Body of pancreas (tissue), 4 donors: Measurements from ENCODE around the gene CPSF3. TPM values are rescaled to one million over a fixed set of nuclear protein-coding genes. Genes with fewer than 3 reads are reported as not detected.
A peak's percentile ranks its signal among the peaks of the same experiment; 100 is the strongest.

ENCODE experiments used
- ATAC-seq: fragments of 150-250 bp; one replicate; pipeline ENCODE4 v1.9.1; 2016
- DNase-seq, 4 donors: peaks; one replicate each; pipeline ENCODE4 v3.0.0-alpha.2; 2019
- H3K27ac ChIP-seq, 4 donors: fragments of 200-600 bp; sonication (generic); 1 replicate in 3 of 4; 2 replicates in 1 of 4; pipeline versions ENCODE4 v1.5.1 to v1.6.1; 2016 to 2019; ENCODE audit warnings: mild to moderate bottlenecking in 1 of 4, mixed read lengths in 1 of 4, moderate library complexity in 1 of 4
- H3K27me3 ChIP-seq, 2 donors: fragments of 200-600 bp; sonication (generic); one replicate each; pipeline ENCODE4 v1.6.0; 2016; ENCODE audit warnings: mild to moderate bottlenecking in 1 of 2
- H3K36me3 ChIP-seq, 2 donors: fragments of 200-600 bp; sonication (generic); replicated peaks in 1 of 2; 2 replicates each; pipeline ENCODE4 v1.5.1; 2016; ENCODE audit warnings: low read depth in 2 of 2; ENCODE audit not compliant: insufficient read depth in 1 of 2
- H3K4me1 ChIP-seq: fragments of 200-600 bp; sonication (generic); one replicate; pipeline ENCODE4 v1.6.0; 2016
- H3K4me3 ChIP-seq, 2 donors: fragments of 200-600 bp; sonication (generic); 1 replicate in 1 of 2; 2 replicates in 1 of 2; pipeline ENCODE4 v1.5.1; 2016 to 2019
- H3K9me3 ChIP-seq, 3 donors: fragments of 200-600 bp; sonication (generic); 1 replicate in 2 of 3; 2 replicates in 1 of 3; pipeline ENCODE4 v1.5.1; 2016
- POLR2A ChIP-seq, 3 donors: fragments of 450-650 bp; IDR thresholded peaks; one replicate each; pipeline ENCODE4 v1.6.1; 2016; ENCODE audit warnings: antibody characterized with exemption in 3 of 3, mild to moderate bottlenecking in 2 of 3
- WGBS, 2 donors: methylation state at CpG; one replicate each; pipeline ENCODE4 v1.1.5; 2017; 5-methylcytosine and 5-hydroxymethylcytosine counted together
- intact Hi-C: fragments of 100-400 bp; cut with DNase I; formaldehyde crosslinking; loops from one replicate; pipeline ENCODE4 v1.15.1; 2023
- total RNA-seq, 2 donors: library from RNA; depleted of rRNA; stranded (reverse); fragments of >200 nt; gene quantifications; one replicate each; pipeline ENCODE4 v1.1.0, GENCODE V29; 2016
- TF ChIP-seq, protein P1 (sequence below), 7 experiments: fragments of 450-650 bp in 4 of 7; fragments of 200-600 bp in 3 of 7; sonication (generic) in 3 of 7; IDR thresholded peaks; one replicate each; pipeline ENCODE4 v1.5.1; 2016 to 2019; ENCODE audit warnings: antibody characterized with exemption in 7 of 7

The CPSF3 gene
- 10 to 100 TPM; 11.2 to 84.0 TPM for total RNA-seq

DNA sequence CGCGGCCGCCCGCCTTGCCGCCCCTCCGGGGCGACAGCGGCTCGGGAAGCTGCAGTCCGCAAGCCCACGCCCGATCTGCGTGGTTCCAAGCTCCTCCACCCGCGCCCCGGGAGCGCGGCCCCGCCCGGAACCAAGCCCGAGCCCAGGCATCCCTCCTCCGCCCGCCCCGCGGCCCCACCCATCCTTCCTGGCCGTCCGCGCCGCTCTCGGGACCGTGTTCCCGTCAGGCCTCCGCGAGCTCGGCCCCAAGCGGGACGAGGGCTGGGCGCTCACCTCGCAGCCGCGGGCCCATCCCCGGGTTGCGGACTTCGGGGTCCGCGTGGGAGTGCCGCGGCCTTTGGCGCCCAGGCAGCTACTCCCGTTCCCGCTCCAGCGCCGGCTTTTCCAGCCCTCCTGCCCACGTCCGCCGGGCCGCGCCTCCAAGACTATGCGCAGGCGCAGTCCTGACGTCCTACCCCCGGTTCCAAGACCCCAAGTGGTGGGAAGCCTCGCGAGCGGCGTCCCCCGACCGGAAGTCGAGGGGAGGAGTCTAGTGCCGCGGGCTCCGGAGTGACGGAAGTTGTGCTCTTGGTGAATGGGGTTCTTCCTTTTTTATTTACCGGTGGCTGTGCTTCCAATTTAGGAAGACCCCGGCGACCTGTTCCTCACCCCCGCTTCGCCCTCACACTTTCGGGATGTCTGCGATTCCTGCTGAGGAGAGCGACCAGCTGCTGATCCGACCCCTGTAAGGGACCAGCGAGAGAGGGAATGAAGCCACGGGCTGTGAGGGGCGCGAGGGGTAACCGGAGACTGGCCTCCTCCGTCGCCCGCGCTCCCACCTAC is at the start of gene CPSF3, which contains the start of gene ITGB1BP1:
Gene CPSF3 (plus strand): TSS at position 555 of the 822 bp plus-strand sequence. CDS start 120 bp downstream, at position 675.
Gene ITGB1BP1 (minus strand): TSS at position 429 of the 822 bp plus-strand sequence. CDS start 4,831 bp downstream, outside the sequence.
- peak within 1 kb of the TSS; percentile 68 to 87 (median 82) for H3K27ac ChIP-seq
- no peaks in the 10 kb centered on the region for H3K27me3 ChIP-seq
- no peaks in the 10 kb centered on the region for H3K9me3 ChIP-seq
- peak; percentile 97 to 98 (median 97) for DNase-seq
- TF ChIP-seq, protein P1, sequence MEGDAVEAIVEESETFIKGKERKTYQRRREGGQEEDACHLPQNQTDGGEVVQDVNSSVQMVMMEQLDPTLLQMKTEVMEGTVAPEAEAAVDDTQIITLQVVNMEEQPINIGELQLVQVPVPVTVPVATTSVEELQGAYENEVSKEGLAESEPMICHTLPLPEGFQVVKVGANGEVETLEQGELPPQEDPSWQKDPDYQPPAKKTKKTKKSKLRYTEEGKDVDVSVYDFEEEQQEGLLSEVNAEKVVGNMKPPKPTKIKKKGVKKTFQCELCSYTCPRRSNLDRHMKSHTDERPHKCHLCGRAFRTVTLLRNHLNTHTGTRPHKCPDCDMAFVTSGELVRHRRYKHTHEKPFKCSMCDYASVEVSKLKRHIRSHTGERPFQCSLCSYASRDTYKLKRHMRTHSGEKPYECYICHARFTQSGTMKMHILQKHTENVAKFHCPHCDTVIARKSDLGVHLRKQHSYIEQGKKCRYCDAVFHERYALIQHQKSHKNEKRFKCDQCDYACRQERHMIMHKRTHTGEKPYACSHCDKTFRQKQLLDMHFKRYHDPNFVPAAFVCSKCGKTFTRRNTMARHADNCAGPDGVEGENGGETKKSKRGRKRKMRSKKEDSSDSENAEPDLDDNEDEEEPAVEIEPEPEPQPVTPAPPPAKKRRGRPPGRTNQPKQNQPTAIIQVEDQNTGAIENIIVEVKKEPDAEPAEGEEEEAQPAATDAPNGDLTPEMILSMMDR (IDR thresholded peaks at IDR 0.05) = peak in 3 of 7 experiments; percentile 20 to 32 (median 30)
- TF ChIP-seq POLR2A (IDR thresholded peaks at IDR 0.05) = peak in 2 of 3 donors; percentile 55 to 58
- H3K4me3 ChIP-seq = peak within 1 kb of the TSS; percentile 85 to 93
- intact Hi-C loops = loop anchor here (5.0 kb wide), 1 partner anchor 281 kb away; no protein-coding TSS in a partner anchor
- H3K4me1 ChIP-seq = peaks cover 19% of the 10 kb centered on the region
- 1% methylated on average over 39 to 91 of the region's 91 CpGs for WGBS, 2 donors
- H3K36me3 ChIP-seq = no peaks in the 10 kb centered on the region
- ATAC-seq = peak; percentile 97

DNA sequence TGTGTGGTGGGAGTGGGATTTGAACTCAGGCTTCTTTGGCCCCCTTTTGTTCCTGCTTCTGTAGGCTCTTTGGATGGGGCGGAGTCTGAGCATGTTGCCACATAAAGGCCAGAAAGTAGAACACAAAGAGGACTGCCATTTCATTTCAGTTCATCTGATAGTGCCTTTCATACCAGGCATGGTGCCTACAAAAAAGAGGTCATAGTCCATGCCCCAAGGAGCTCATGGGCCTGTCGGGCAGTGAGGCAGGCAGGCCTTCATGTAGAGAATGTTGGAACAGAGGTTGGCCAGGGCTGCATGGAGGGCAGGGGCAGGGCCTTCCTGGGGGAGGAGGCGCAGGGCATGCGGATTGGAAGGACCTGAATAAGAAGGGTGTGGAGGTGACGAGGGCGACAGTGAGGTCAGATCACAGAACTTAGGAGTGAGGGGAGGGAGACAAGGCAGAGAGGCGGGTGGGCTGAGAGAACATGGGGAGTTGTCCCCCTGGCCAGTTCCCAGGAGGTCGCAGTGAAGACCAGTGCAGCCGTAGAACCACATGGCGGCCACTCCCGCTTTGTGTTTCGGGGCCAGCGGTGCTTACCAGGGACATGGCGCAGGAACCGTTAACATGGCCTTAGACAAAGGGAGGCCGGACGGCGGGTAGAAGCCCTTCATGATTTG is 49.3 kb upstream of the CPSF3 start:
- Histone ChIP-seq H3K27me3 (no peaks in the 10 kb centered on the region), H3K4me1 (no peaks in the 10 kb centered on the region), H3K4me3 (no peak overlapping the region), H3K36me3 (peaks cover 0 to 2% of the 10 kb centered on the region in 2 donors), H3K27ac (no peak overlapping the region), H3K9me3 (no peaks in the 10 kb centered on the region)
- DNase-seq (no peak), ATAC-seq (no peak)
- TF ChIP-seq, protein P1 (IDR thresholded peaks at IDR 0.05) = no peak
- WGBS, 2 donors = 91 to 95% methylated on average over 18 of the region's 18 CpGs
- intact Hi-C loops = no loop called here

DNA sequence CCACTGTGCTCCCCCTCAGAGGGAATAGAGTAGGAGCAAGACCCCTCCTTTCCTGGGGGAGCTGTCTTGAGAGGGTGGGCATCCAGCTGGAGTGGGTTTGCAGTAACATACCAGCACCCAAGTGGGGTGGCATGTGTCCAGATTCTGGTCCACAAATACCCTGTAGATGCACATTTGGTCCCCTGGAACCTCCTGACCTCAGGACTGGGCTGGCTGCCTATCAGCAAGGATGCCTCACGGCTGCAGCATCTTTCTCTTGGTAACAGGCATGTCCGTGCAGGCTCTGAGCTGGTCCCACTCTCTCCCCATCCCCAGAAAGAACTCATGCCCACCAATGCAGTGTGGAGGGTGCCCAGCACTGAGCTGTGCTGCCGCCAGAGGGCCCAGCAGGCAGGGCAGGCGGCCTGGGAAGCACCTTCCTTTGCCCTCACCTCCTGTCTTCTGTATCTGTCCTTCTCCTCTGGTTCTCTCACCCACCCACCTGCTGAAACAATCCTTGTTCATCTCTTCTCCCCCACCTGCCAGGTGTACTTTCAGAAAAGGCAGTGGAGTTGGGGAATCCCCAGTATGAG is 47.5 kb upstream of the CPSF3 start:
- H3K27ac ChIP-seq = no peak overlapping the region
- H3K27me3 ChIP-seq = no peaks in the 10 kb centered on the region
- no peak for ATAC-seq
- no peaks in the 10 kb centered on the region for H3K4me1 ChIP-seq
- intact Hi-C loops = no loop called here
- DNase-seq = no peak
- no peak overlapping the region for H3K4me3 ChIP-seq
- 60 to 100% methylated on average over 1 to 4 of the region's 4 CpGs for WGBS, 2 donors
- H3K36me3 ChIP-seq = peaks cover 0 to 2% of the 10 kb centered on the region in 2 donors
- TF ChIP-seq, protein P1 (IDR thresholded peaks at IDR 0.05) = no peak
- no peak for TF ChIP-seq POLR2A (IDR thresholded peaks at IDR 0.05)
- H3K9me3 ChIP-seq = no peaks in the 10 kb centered on the region

DNA sequence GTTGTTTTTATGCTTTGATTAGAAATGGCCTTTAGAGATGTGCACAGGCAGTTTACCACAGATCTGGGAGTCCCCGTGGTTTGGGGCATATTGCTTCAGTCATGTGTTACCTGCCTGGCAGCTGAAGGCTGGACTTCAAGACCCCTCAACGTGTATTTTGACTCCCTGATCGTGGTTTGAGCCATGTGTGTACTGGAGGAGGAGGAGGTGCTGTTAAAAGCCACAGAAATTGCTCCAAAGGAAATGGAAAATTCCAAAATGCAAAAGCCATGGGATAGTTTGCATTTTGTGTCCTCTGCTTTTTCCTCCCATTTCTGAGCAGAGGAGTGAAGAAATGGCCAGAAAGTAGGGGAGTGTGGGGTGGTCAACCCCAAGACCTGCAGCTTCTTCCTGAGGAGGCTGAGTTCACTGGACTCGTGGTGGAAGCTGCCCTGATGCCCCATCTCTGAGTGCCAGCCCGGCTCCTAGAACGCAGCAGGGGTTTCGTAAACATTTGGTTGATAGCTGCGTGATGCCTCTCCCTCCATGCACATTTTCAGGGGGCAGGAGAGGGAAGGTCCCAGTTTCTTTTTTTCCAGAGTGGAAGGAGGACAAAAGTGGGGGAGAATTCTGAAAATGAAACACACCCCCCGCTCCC is 45.9 kb upstream of the CPSF3 start:
- no peaks in the 10 kb centered on the region for H3K4me1 ChIP-seq
- H3K27me3 ChIP-seq = no peaks in the 10 kb centered on the region
- H3K27ac ChIP-seq = peak overlapping the region in 1 of 4 donors; percentile 29
- no peaks in the 10 kb centered on the region for H3K9me3 ChIP-seq
- ATAC-seq (no peak), DNase-seq (no peak)
- H3K4me3 ChIP-seq = no peak overlapping the region
- H3K36me3 ChIP-seq = peaks cover 0 to 4% of the 10 kb centered on the region in 2 donors
- no peak for TF ChIP-seq POLR2A (IDR thresholded peaks at IDR 0.05)
- TF ChIP-seq, protein P1 (IDR thresholded peaks at IDR 0.05) = no peak
- WGBS, 2 donors = 75% methylated on average over 9 of the region's 9 CpGs
- intact Hi-C loops = no loop called here
